Measurements from ENCODE around the gene WDR54.

DNA sequence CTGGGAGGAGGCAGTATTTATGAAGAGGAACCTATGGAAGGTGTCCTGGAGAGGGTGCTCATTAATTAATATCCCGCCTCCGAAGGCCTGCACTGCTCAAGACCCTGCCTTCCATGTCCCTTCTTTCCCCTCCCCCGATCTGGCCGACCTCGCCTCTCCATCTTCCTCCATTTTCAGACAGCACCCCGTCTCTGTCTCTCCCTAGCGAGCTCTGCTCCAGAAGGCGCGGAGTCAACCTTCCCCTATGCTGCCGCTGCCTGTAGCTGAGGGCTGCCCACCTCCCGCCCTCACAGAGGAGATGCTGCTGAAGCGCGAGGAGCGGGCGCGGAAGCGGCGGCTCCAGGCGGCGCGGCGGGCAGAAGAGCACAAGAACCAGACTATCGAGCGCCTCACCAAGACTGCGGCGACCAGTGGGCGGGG lies 35.6 kb downstream of the WDR54 start:
- TF ChIP-seq POLR2A (IDR thresholded peaks at IDR 0.05) (no peak), EP300 (IDR thresholded peaks at IDR 0.05) (no peak)
